Keratinocyte (primary cell): Measurements from ENCODE around the gene FAT1. TPM values are rescaled to one million over a fixed set of nuclear protein-coding genes. Genes with fewer than 3 reads are reported as not detected.

Experiments used
- DNase-seq: peaks from one replicate; pipeline ENCODE4 v3.0.0-alpha.2; 2011; ENCODE audit warnings: low read depth, missing footprints, low spot score
- FAIRE-seq: peaks from 2 replicates; lab custom pipeline; 2011; peaks lifted over from hg19 to GRCh38; lab: Jason Lieb, UNC
- H2AFZ ChIP-seq: 2 replicates; pipeline ENCODE4 v1.6.0; 2012; ENCODE audit warnings: low read length, control low read depth, inconsistent platforms; ENCODE audit not compliant: control insufficient read depth
- H3K27ac ChIP-seq: 2 replicates; pipeline ENCODE4 v1.5.1; 2011; ENCODE audit warnings: low read length; ENCODE audit not compliant: control insufficient read depth, insufficient read depth
- H3K27me3 ChIP-seq: 3 replicates; pipeline ENCODE4 v1.6.0; 2011; ENCODE audit warnings: low read length; ENCODE audit not compliant: control insufficient read depth, insufficient read depth; ENCODE audit errors: extremely low read depth
- H3K36me3 ChIP-seq, 2 experiments: 2 replicates in 1 of 2; 3 replicates in 1 of 2; pipeline ENCODE4 v1.5.1; 2011; ENCODE audit warnings: low read length in 2 of 2, mild to moderate bottlenecking in 1 of 2; ENCODE audit not compliant: control insufficient read depth in 2 of 2, insufficient read depth in 2 of 2; ENCODE audit errors: extremely low read depth in 1 of 2
- H3K4me1 ChIP-seq: 3 replicates; pipeline ENCODE4 v1.5.1; 2011; ENCODE audit warnings: low read length; ENCODE audit not compliant: control insufficient read depth, insufficient read depth; ENCODE audit errors: extremely low read depth
- H3K4me2 ChIP-seq: 3 replicates; pipeline ENCODE4 v1.6.0; 2011; ENCODE audit warnings: low read depth, low read length; ENCODE audit not compliant: control insufficient read depth, insufficient read depth; ENCODE audit errors: extremely low read depth
- H3K4me3 ChIP-seq, 3 experiments: fragments of 200-600 bp in 1 of 3; sonication (generic) in 1 of 3; 2 replicates in 2 of 3; 3 replicates in 1 of 3; pipeline ENCODE4 v1.5.1; 2011 to 2016; ENCODE audit warnings: low read length in 3 of 3, mild to moderate bottlenecking in 3 of 3, control low read depth in 2 of 3, inconsistent platforms in 1 of 3, low read depth in 1 of 3, mixed read lengths in 1 of 3, mixed run types in 1 of 3, moderate library complexity in 1 of 3; ENCODE audit not compliant: control insufficient read depth in 2 of 3, insufficient read depth in 2 of 3; ENCODE audit errors: extremely low read depth in 1 of 3
- H3K79me2 ChIP-seq: 2 replicates; pipeline ENCODE4 v1.6.0; 2012; ENCODE audit warnings: low read length; ENCODE audit not compliant: control insufficient read depth, insufficient read depth
- H3K9ac ChIP-seq: 3 replicates; pipeline ENCODE4 v1.6.0; 2011; ENCODE audit warnings: low read length; ENCODE audit not compliant: control insufficient read depth, insufficient read depth; ENCODE audit errors: extremely low read depth
- H3K9me1 ChIP-seq: 3 replicates; pipeline ENCODE4 v1.6.0; 2011; ENCODE audit warnings: low read length; ENCODE audit not compliant: control insufficient read depth, insufficient read depth; ENCODE audit errors: extremely low read depth
- H3K9me3 ChIP-seq: 2 replicates; pipeline ENCODE4 v1.5.1; 2012; ENCODE audit warnings: low read depth, low read length; ENCODE audit not compliant: control insufficient read depth
- H4K20me1 ChIP-seq: 3 replicates; pipeline ENCODE4 v1.6.0; 2011; ENCODE audit warnings: low read length; ENCODE audit not compliant: control insufficient read depth, insufficient read depth; ENCODE audit errors: extremely low read depth
- EZH2 ChIP-seq: IDR thresholded peaks from one replicate; pipeline ENCODE4 v1.6.1; 2012; ENCODE audit warnings: inconsistent platforms, mild to moderate bottlenecking, low read length, moderate library complexity
- dilution Hi-C: fragments of 300-500 bp; cut with MboI; formaldehyde crosslinking; loops from one replicate; pipeline ENCODE4 v1.7.0; 2020; ENCODE audit warnings: low sequenced_read_pairs; ENCODE audit not compliant: extremely low pct_ligation_motif_present
- polyA plus RNA-seq, 5 experiments: library from polyadenylated mRNA; depleted of rRNA in 3 of 5; stranded (reverse) in 3 of 5; stranded (forward) in 1 of 5; unstranded in 1 of 5; fragments of >200 nt; gene quantifications; 1 replicate in 1 of 5; 2 replicates in 3 of 5; 3 replicates in 1 of 5; pipeline versions ENCODE4 v1.2.1 to v1.2.3, GENCODE V29; 2011 to 2012; ENCODE audit warnings: missing spikeins in 2 of 5, low read depth in 1 of 5, low replicate concordance in 1 of 5
- TF ChIP-seq, protein P1 (sequence below), 3 experiments: IDR thresholded peaks in 1 of 3; conservative IDR thresholded peaks in 1 of 3; optimal IDR thresholded peaks in 1 of 3; 2 replicates in 2 of 3; 3 replicates in 1 of 3; pipeline versions ENCODE3 to v1.5.1; 2011; ENCODE audit warnings: low read length in 3 of 3, mild to moderate bottlenecking in 3 of 3, moderate library complexity in 2 of 3, control low read depth in 1 of 3, inconsistent platforms in 1 of 3; ENCODE audit not compliant: insufficient read depth in 2 of 3; ENCODE audit errors: extremely low read depth in 1 of 3

FAT1 gene
- polyA plus RNA-seq, 1 donor (not counting 4 experiments of a cell fraction or from before 2014, with no cell fraction given) = 329 TPM

GRCh38 chr4:186739317-186739716 lies 15.7 kb upstream of the FAT1 start:
- peaks cover 25% of the 10 kb centered on the region for H3K4me1 ChIP-seq
- H3K36me3 ChIP-seq = no peaks in the 10 kb centered on the region
- H4K20me1 ChIP-seq = no peaks in the 10 kb centered on the region
- dilution Hi-C loops = no loop called here
- no peak overlapping the region for H2AFZ ChIP-seq
- H3K9ac ChIP-seq = no peak overlapping the region
- DNase-seq = no peak
- no peaks in the 10 kb centered on the region for H3K79me2 ChIP-seq
- TF ChIP-seq EZH2 = no peak
- TF ChIP-seq, protein P1, sequence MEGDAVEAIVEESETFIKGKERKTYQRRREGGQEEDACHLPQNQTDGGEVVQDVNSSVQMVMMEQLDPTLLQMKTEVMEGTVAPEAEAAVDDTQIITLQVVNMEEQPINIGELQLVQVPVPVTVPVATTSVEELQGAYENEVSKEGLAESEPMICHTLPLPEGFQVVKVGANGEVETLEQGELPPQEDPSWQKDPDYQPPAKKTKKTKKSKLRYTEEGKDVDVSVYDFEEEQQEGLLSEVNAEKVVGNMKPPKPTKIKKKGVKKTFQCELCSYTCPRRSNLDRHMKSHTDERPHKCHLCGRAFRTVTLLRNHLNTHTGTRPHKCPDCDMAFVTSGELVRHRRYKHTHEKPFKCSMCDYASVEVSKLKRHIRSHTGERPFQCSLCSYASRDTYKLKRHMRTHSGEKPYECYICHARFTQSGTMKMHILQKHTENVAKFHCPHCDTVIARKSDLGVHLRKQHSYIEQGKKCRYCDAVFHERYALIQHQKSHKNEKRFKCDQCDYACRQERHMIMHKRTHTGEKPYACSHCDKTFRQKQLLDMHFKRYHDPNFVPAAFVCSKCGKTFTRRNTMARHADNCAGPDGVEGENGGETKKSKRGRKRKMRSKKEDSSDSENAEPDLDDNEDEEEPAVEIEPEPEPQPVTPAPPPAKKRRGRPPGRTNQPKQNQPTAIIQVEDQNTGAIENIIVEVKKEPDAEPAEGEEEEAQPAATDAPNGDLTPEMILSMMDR (optimal IDR thresholded peaks at IDR 0.05 in 1 of 3, IDR thresholded peaks at IDR 0.05 in 1 of 3, conservative IDR thresholded peaks at IDR 0.05 in 1 of 3; ENCODE audit: extremely low read depth in 1 of 3, insufficient read depth in 2 of 3, low read length in 3 of 3) = no peak
- H3K27me3 ChIP-seq = no peaks in the 10 kb centered on the region
- H3K9me3 ChIP-seq = no peaks in the 10 kb centered on the region
- no peak overlapping the region for H3K4me3 ChIP-seq
- H3K27ac ChIP-seq = no peak overlapping the region
- no peaks in the 10 kb centered on the region for H3K9me1 ChIP-seq
- H3K4me2 ChIP-seq = no peak overlapping the region
- no peak for FAIRE-seq

- no peak overlapping the region for H3K9ac ChIP-seq
- no peaks in the 10 kb centered on the region for H3K9me1 ChIP-seq
- peaks cover 25% of the 10 kb centered on the region for H3K4me1 ChIP-seq
- H4K20me1 ChIP-seq = no peaks in the 10 kb centered on the region
- H3K79me2 ChIP-seq = no peaks in the 10 kb centered on the region
- no peak overlapping the region for H3K27ac ChIP-seq
- no peak for TF ChIP-seq EZH2
- TF ChIP-seq, protein P1 (optimal IDR thresholded peaks at IDR 0.05 in 1 of 3, IDR thresholded peaks at IDR 0.05 in 1 of 3, conservative IDR thresholded peaks at IDR 0.05 in 1 of 3; ENCODE audit: extremely low read depth in 1 of 3, insufficient read depth in 2 of 3, low read length in 3 of 3) = no peak
- no peak for FAIRE-seq
- DNase-seq = no peak
- no peaks in the 10 kb centered on the region for H3K27me3 ChIP-seq
- dilution Hi-C loops = no loop called here
- no peak overlapping the region for H3K4me3 ChIP-seq
- H3K4me2 ChIP-seq = no peak overlapping the region
- no peak overlapping the region for H2AFZ ChIP-seq
- H3K9me3 ChIP-seq = no peaks in the 10 kb centered on the region
- no peaks in the 10 kb centered on the region for H3K36me3 ChIP-seq
Observed at GRCh38 chr4:186738421-186738820, 14.8 kb upstream of the FAT1 start.
